Raji (cell line): ENCODE results near the gene PCSK9.

Source experiments
- POLR2A ChIP-seq: IDR thresholded peaks from 2 replicates; pipeline ENCODE4 v1.6.1; 2011; ENCODE audit warnings: low read depth, low read length, control low read depth; ENCODE audit not compliant: insufficient read depth

The PCSK9 gene

GRCh38 chr1:55057956-55058298, 18.6 kb downstream of the PCSK9 start:
- no peak for TF ChIP-seq POLR2A

GRCh38 chr1:55059302-55060132, 20.2 kb downstream of the PCSK9 start:
- TF ChIP-seq POLR2A = no peak

- TF ChIP-seq POLR2A = no peak
Measured at GRCh38 chr1:55060133-55060999, 21.0 kb downstream of the PCSK9 start.

- no peak for TF ChIP-seq POLR2A
Measured at GRCh38 chr1:55061000-55061705, 21.8 kb downstream of the PCSK9 start.

GRCh38 chr1:55061706-55062321, 22.5 kb downstream of the PCSK9 start:
- no peak for TF ChIP-seq POLR2A

GRCh38 chr1:55062801-55063576, 23.6 kb downstream of the PCSK9 start:
- TF ChIP-seq POLR2A = no peak

- TF ChIP-seq POLR2A = no peak
Measured at GRCh38 chr1:55063577-55063942, 24.2 kb downstream of the PCSK9 start.

GRCh38 chr1:55064071-55064581, 24.8 kb downstream of the PCSK9 start:
- TF ChIP-seq POLR2A = no peak

GRCh38 chr1:55064861-55065263, 25.5 kb downstream of the PCSK9 start:
- TF ChIP-seq POLR2A = no peak

GRCh38 chr1:55065648-55066047, 26.3 kb downstream of the PCSK9 start:
- no peak for TF ChIP-seq POLR2A

GRCh38 chr1:55067022-55067778, 27.9 kb downstream of the PCSK9 start:
- no peak for TF ChIP-seq POLR2A

GRCh38 chr1:55067914-55068313, 28.6 kb downstream of the PCSK9 start:
- TF ChIP-seq POLR2A = no peak

GRCh38 chr1:55068638-55069037, 29.3 kb downstream of the PCSK9 start:
- no peak for TF ChIP-seq POLR2A
